Stimulated activated CD4-positive, alpha-beta T cell treated with anti-CD3 and anti-CD28 coated beads, TNF-alpha, amount 100 ng/mL, for 24 hours (primary cell): ENCODE results near the gene CHCHD6.

Experiments used
- DNase-seq, 3 experiments: peaks; one replicate each; pipeline ENCODE4 v3.0.0-alpha.2; 2020; ENCODE audit warnings: low read depth in 3 of 3

The CHCHD6 gene

DNA sequence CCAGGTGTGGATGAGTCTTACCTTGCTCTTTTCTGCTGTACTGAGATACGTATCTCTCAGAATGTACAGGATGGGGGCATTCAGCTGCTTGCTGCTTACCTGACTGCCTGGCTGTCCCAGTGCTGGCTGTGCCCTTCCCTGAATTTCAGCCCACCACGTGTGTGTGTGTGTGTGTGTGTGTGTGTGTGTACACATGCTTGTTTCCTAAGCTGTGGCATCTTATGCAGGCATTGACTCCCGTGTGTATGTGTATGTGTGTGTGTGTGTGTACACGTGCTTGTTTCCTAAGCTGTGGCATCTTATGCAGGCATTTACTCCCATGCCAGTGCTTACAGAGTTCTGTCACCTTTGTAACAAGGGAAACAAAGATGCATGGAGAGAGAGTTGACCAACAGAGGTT lies 218.4 kb downstream of the CHCHD6 start:
- DNase-seq, result no peak

DNA sequence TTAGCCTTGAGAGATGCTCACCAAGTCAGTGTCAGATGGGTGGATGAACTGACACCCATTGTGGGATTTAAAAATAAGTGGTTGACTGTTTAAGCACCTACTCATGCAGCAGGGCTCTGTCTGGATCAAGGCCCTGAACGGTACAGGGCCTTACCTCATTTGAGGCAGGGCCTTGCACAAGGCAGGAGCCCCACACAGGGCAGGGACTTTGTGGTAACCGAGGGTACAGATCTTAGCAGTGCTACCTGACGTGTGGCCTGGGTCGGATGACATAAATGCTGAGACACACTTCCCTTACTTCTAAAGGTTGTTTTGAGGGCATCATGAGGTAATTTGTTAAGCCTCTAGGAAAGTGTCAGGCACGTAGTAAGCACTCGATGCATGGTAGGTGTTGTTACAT lies 219.4 kb downstream of the CHCHD6 start:
- no peak for DNase-seq

GRCh38 chr3:126923895-126924294 lies 219.9 kb downstream of the CHCHD6 start:
- DNase-seq, result no peak

DNA sequence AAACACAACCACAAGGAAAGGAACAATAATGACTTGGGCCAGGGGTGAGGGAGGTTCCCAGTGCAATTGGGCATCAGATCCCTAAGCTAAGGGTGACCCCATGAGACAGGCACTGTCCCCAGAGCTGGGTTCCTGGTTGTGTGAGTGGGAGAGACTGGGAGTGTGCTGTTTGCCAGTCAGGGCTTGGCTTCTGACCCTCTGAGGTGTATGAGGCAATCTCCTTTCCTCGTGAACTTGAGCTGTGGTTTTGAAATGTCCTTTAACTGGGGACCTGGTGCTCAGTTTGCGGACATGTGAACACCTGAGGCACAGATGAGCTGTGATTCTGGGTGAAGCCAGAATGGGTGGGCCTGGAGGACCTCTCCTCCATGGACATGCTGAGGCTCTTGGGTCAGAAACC lies 220.4 kb downstream of the CHCHD6 start:
- no peak for DNase-seq

DNA sequence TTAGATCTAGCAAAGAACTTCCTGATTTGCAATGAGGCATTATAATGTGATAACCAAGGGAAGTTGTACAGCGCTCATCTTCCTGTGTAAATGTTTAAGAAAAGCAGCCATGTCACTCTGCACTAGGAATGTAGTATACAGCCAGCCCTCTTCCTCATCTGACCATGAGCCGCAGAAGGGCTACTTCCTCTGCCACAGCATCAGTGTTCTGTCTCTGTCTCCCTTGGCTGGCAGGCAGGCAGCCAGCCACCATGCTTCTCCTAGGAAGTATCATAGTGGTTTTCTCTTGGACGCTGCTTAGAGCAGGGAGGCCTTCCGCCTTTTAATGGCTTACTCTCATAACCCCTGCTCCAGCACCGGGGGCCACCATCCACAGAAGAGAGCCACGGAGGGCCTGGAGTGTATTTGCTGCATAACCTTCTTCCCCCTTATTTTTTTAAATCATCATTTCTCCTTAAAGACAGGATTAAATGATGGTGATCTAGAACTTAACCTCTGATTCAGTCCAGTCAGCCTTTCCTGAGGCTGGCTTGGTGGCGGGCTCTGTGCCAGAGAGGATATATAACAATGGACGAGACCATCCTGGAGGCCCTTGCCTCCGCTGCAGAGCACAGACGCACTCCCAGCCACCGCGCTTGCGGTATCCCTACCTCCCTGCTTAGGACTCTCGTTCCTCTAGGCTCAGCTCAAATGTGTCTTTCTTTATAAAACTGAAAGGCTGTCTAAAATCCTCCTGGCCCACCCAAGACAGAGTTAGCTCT lies 221.6 kb downstream of the CHCHD6 start:
- DNase-seq, result no peak

DNA sequence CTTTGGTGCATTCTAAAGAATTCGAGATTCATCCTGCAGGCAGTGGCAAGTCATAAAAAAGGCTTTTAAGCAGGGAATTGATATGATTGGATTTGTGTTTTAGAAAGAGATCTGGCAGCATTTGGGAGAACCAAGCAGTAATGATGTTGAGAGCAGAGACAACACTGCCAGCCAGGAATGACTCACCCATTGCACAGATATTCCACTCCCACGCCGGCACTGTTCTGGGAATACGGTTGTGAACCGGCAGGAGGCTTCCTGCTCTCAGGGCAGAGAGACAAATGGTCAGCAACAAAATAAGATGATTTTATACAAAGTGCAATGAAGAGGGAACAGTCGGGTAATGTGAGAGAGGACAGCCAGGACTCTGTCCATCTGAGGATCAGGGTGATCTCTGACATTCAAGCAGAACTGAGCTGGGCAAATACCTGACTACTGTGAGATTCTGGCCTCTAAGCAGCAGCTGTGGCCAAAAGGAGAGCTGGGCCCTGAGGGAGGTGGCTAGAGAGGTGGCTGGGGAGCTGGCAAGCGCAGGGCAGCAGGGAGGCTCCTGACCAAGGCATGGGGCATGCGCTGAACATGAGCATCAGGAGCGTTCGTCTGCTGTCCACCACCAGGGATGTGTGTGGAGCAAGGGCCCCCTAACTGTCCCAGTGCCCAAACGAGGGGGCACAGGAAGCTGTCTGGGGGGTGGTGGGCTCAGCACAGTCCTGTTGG lies 222.8 kb downstream of the CHCHD6 start:
- DNase-seq, result no peak

DNA sequence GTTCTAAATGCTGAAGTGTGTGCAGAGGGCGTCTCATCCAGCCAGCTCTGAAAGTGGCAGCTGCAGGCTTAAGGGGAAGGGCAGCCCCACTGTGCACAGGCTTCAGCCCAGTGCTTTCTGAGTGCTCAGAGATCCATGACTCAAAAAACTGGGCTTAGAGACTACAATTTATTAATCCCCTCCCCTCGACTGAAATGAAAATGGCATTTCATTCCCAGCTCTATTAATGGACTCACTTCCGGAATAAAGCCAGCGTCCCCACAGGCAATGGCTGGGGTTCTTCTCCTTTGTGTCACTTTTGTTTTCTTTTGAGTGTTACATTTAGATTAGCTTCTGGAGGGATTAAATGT lies 223.3 kb downstream of the CHCHD6 start:
- no peak for DNase-seq

DNA sequence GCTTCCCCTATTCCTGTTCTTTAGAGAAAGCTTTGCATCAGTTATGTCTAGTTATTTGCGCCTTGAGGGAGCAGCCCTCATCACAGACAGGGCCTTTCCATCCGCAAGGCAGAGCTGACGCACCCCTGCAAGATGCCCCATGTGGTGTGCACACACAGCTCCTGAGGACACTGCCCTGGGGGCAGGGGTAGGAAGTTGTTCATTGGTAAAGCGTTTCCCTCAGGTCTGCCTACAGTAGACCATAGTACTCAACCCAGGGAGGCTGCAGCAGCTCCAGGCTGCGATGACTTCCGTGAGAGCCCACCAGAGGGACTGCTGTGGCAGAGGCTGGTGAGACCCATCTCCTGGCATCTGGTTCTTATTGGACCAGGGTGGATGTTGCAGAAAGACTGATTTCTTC lies 223.8 kb downstream of the CHCHD6 start:
- no peak for DNase-seq

DNA sequence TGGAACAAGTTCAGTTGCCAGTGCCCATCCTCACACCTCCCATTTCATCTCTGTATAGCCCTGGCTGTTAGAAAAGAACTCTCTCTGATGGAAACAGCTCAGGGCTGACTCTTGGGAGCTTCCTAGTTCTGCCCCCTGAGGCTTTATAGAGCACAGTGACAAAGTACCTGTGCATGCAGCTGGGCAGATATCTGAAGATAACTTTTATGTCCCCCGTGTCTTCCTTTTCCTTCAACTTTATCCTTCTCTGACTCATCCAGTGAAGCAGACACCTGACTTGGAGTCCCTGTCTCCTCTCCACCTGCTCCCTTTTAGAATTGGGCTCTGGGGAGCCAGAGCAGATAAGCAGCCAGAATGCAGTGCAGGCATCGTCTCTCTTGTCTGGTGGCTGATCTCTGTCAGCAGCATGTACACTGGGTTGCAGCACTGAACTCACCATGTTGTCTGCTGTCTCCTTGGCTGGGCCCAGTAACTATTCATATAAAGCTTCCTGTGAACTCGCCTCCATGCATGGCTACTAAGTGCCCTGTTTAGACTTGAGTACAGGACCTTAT lies 225.0 kb downstream of the CHCHD6 start:
- DNase-seq, result no peak

GRCh38 chr3:126930936-126931600 lies 227.0 kb downstream of the CHCHD6 start:
- DNase-seq, result no peak

DNA sequence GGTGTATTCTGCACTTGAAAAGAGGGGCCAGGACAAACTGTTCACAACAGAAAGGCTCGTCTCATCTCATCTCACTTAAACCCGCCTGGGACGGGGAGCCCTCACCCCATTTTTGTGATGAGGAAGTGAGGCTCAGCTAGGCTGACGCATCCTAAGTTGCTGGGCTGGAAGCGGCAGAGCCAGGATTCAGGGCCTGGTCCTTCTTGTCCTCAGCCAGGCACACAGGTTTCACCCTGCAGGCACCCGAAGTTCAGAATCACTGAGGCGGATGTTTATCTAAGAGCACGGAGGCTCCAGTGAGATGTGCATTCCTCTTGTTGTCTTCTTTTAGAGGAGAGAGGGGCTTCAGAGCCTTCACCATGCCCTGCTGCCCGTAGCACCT lies 227.8 kb downstream of the CHCHD6 start:
- no peak for DNase-seq

DNA sequence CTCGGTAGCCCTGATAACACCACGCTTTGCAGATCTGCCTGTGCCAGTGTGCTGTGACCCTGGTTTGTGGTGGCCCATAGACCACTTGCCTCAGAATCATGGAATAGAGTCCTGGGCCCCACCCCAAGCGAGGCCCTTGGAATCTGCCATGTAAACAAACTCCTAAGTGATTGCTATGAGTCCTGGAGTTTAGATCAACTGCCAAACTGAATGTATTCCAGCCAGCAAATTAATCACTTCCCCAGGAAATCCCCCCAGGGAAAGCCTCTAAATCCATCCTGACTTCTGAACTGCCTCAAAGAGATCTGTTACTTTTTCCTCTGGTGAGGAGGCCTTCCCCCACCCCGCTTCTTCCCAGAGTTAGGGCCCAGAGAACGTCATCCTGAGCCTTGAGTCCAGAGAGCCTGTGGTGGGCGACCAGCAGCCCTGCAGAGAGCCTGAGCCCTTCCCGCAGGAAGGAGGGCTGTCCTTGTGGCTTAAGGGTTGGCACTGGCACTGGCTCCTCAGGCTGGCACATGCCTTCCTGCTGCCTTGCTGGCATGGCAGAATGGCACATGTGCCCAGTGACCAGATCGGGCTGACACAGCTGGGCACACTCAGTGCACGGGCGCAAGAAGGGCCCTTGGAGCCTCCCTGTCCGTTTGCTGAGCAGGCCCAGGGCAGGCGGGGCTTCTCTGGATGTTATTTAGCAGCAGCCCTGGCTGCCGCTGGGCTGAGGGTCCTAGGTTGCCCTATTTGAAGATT lies 228.3 kb downstream of the CHCHD6 start:
- DNase-seq, result no peak

GRCh38 chr3:126934031-126934531 lies 230.0 kb downstream of the CHCHD6 start:
- DNase-seq, result no peak

GRCh38 chr3:126934991-126935390 lies 231.0 kb downstream of the CHCHD6 start:
- no peak for DNase-seq

- no peak for DNase-seq
Observed at GRCh38 chr3:126935756-126936509, 231.9 kb downstream of the CHCHD6 start.

- no peak for DNase-seq
Observed at GRCh38 chr3:126936853-126937425, 232.9 kb downstream of the CHCHD6 start.

GRCh38 chr3:126937533-126937932 lies 233.5 kb downstream of the CHCHD6 start:
- no peak for DNase-seq

- no peak for DNase-seq
Observed at GRCh38 chr3:126937973-126938372, 233.9 kb downstream of the CHCHD6 start.

DNA sequence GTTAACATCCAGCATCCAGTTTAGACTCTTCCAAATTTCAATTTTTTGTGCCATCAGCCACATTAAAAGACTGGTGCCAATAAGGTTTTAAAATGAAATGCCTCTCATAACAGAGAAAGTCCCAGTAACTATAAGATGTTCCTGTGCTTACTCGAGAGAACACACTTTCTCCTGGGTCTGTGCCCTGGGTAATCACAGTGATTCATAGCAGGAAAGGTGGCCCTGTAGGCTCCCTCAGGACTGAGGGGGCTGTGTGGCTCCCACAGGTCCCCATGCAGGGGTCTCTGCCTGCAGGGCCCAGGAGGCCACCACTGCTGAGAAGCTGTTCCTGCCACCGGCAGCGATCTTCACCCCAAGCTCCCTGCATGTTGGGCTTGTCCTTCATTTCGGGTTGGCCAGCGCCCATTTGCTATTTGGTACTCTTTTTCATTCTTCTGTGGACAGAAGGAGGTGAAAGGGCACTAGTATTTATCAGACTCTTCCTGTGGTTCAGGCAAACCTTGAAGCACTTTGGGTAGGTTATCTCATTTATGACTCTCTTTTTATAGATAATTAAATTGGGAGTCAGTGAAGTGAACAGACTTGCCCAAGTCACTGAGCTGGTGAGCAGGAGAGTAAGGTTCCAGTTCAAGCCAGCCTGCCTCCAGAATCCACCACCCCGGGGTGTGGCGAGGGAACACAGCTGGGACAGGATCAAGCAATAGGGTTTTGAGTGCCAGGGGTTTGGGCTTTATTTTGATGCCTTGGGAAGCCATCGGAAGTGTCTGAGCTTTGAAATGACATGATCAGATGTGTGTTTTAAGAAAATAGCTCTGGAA lies 234.7 kb downstream of the CHCHD6 start:
- no peak for DNase-seq

DNA sequence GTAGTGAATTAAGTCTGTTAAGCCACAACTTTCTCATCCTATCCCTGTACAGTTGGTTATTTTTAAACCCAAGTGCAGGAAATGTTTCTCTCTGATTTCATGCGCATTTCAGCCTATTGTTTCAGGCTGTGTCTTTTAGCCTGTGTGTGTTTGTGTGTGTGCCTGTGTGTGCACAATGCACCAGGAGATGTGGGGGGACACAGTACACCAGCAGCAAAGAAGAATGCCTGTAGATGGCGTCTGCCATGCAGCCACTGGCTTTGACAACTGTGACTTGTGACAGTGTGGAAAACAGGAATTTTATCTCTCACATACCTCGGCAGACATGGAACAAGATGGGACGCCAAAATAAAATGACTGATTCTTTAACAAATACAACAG lies 235.3 kb downstream of the CHCHD6 start:
- DNase-seq, result no peak
